Caco-2 (cell line): ENCODE results near the gene TGFB2. TPM values are rescaled to one million over a fixed set of nuclear protein-coding genes. Genes with fewer than 3 reads are reported as not detected.

Experiments used
- BruUV-seq: library from RNA; stranded (reverse); fragments of 400-500 nt; replicated peaks from 2 replicates; lab custom pipeline; 2021; lab: Mats Ljungman, UMichigan
- CTCF ChIA-PET: fragments of 300-600 bp; sonication (Branson Sonifier 250); formaldehyde crosslinking; loops from one replicate; lab custom pipeline; 2022; ENCODE audit warnings: antibody characterized with exemption; lab: Charles Lee
- POLR2A ChIA-PET: fragments of 300-600 bp; sonication (Branson Sonifier 250); formaldehyde crosslinking; loops from one replicate; lab custom pipeline; 2022; ENCODE audit warnings: antibody characterized with exemption; lab: Charles Lee
- DNase-seq, 2 experiments: peaks; one replicate each; pipeline versions ENCODE4 v3.0.0 to v3.0.0-alpha.2; 2020 to 2022
- H3K27me3 ChIP-seq: replicated peaks from 2 replicates; pipeline ENCODE4 v1.6.0; 2011; ENCODE audit warnings: low read length; ENCODE audit not compliant: control insufficient read depth, insufficient read depth
- H3K36me3 ChIP-seq: 2 replicates; pipeline ENCODE4 v1.5.1; 2011; ENCODE audit warnings: low read length; ENCODE audit not compliant: control insufficient read depth, insufficient read depth
- H3K4me1 ChIP-seq: fragments of 250-450 bp; sonication (Bioruptor Pico); 2 replicates; pipeline ENCODE4 v1.5.1; 2020; ENCODE audit warnings: mild to moderate bottlenecking
- H3K4me3 ChIP-seq: 2 replicates; pipeline ENCODE4 v1.5.1; 2011; ENCODE audit warnings: low read depth, mild to moderate bottlenecking, control low read depth, low read length
- H3K9me3 ChIP-seq: fragments of 250-450 bp; sonication (Bioruptor Pico); 2 replicates; pipeline ENCODE4 v1.5.1; 2020; ENCODE audit warnings: mild to moderate bottlenecking, moderate library complexity
- H3K27ac Mint-ChIP-seq: one replicate; pipeline ENCODE4 v1.8.0; 2022; ENCODE audit warnings: mixed read lengths; ENCODE audit not compliant: unreplicated experiment
- H3K27me3 Mint-ChIP-seq: one replicate; pipeline ENCODE4 v1.8.0; 2022; ENCODE audit warnings: mixed read lengths; ENCODE audit not compliant: insufficient read depth, unreplicated experiment
- H3K36me3 Mint-ChIP-seq: one replicate; pipeline ENCODE4 v1.8.0; 2022; ENCODE audit warnings: mild to moderate bottlenecking, mixed read lengths; ENCODE audit not compliant: insufficient read depth, unreplicated experiment
- H3K4me1 Mint-ChIP-seq: one replicate; pipeline ENCODE4 v1.8.0; 2022; ENCODE audit warnings: low read depth, mixed read lengths; ENCODE audit not compliant: unreplicated experiment
- H3K4me3 Mint-ChIP-seq: one replicate; pipeline ENCODE4 v1.8.0; 2022; ENCODE audit warnings: mild to moderate bottlenecking, moderate library complexity, mixed read lengths; ENCODE audit not compliant: unreplicated experiment
- H3K9me3 Mint-ChIP-seq: one replicate; pipeline ENCODE4 v1.8.0; 2022; ENCODE audit warnings: mixed read lengths; ENCODE audit not compliant: unreplicated experiment
- CTCF ChIP-seq, 2 experiments: fragments of 200-600 bp in 1 of 2; IDR thresholded peaks; 1 replicate in 1 of 2; 2 replicates in 1 of 2; pipeline versions ENCODE4 v1.5.1 to v1.8.0; 2011 to 2022; ENCODE audit warnings: antibody characterized with exemption in 1 of 2, control low read depth in 1 of 2, inconsistent platforms in 1 of 2, low read depth in 1 of 2, low read length in 1 of 2, mild to moderate bottlenecking in 1 of 2, moderate library complexity in 1 of 2; ENCODE audit not compliant: insufficient read depth in 1 of 2, severe bottlenecking in 1 of 2, unreplicated experiment in 1 of 2
- intact Hi-C: fragments of 100-400 bp; cut with micrococcal nuclease; formaldehyde crosslinking; loops from one replicate; pipeline ENCODE4 v1.10.0; 2022; ENCODE audit not compliant: unreplicated experiment
- total RNA-seq: library from RNA; stranded (reverse); gene quantifications from 2 replicates; pipeline ENCODE4 v1.2.3, GENCODE V29; 2022

Gene TGFB2
- total RNA-seq, 1 experiment from 2014 or later: 14.2 TPM

GRCh38 chr1:218349348-218350034, 4.4 kb downstream of the TGFB2 start:
- POLR2A ChIA-PET: no interaction called here
- TF ChIP-seq CTCF (IDR thresholded peaks at IDR 0.05; ENCODE audit: insufficient read depth in 1 of 2, low read depth in 1 of 2, low read length in 1 of 2, severe bottlenecking in 1 of 2, unreplicated experiment in 1 of 2): no peak
- intact Hi-C loops: loop anchor here (5.0 kb wide), 5 partner anchors 52 to 823 kb away; partner anchors contain the start of gene LYPLAL1
- peaks cover 32% of the 10 kb centered on the region for H3K36me3 Mint-ChIP-seq
- H3K4me3 Mint-ChIP-seq: no peak overlapping the region
- no peaks in the 10 kb centered on the region for H3K36me3 ChIP-seq
- no peaks in the 10 kb centered on the region for H3K9me3 Mint-ChIP-seq
- peaks cover 18% of the 10 kb centered on the region for H3K4me1 ChIP-seq
- no peak for DNase-seq
- H3K27me3 Mint-ChIP-seq: no peaks in the 10 kb centered on the region
- CTCF ChIA-PET: no interaction called here
- H3K9me3 ChIP-seq: no peaks in the 10 kb centered on the region
- no peaks in the 10 kb centered on the region for H3K27me3 ChIP-seq
- peaks cover 24% of the 10 kb centered on the region for H3K4me1 Mint-ChIP-seq
- no peak overlapping the region for H3K4me3 ChIP-seq
- H3K27ac Mint-ChIP-seq: no peak overlapping the region
- BruUV-seq: no TSS peak

GRCh38 chr1:218350035-218350525, 4.9 kb downstream of the TGFB2 start:
- no peaks in the 10 kb centered on the region for H3K27me3 Mint-ChIP-seq
- H3K36me3 Mint-ChIP-seq: peaks cover 37% of the 10 kb centered on the region
- ChIA-PET POLR2A (no interaction called here), CTCF (no interaction called here)
- no peak for DNase-seq
- no peak overlapping the region for H3K4me3 Mint-ChIP-seq
- intact Hi-C loops: no loop called here
- H3K9me3 Mint-ChIP-seq: no peaks in the 10 kb centered on the region
- no peaks in the 10 kb centered on the region for H3K27me3 ChIP-seq
- H3K4me1 ChIP-seq: peaks cover 16% of the 10 kb centered on the region
- peaks cover 24% of the 10 kb centered on the region for H3K4me1 Mint-ChIP-seq
- no peaks in the 10 kb centered on the region for H3K9me3 ChIP-seq
- no peaks in the 10 kb centered on the region for H3K36me3 ChIP-seq
- no TSS peak for BruUV-seq
- no peak for TF ChIP-seq CTCF (IDR thresholded peaks at IDR 0.05; ENCODE audit: insufficient read depth in 1 of 2, low read depth in 1 of 2, low read length in 1 of 2, severe bottlenecking in 1 of 2, unreplicated experiment in 1 of 2)
- no peak overlapping the region for H3K4me3 ChIP-seq
- no peak overlapping the region for H3K27ac Mint-ChIP-seq

GRCh38 chr1:218350801-218351266, 5.7 kb downstream of the TGFB2 start:
- BruUV-seq: no TSS peak
- H3K36me3 ChIP-seq: no peaks in the 10 kb centered on the region
- TF ChIP-seq CTCF (IDR thresholded peaks at IDR 0.05; ENCODE audit: insufficient read depth in 1 of 2, low read depth in 1 of 2, low read length in 1 of 2, severe bottlenecking in 1 of 2, unreplicated experiment in 1 of 2): no peak
- H3K36me3 Mint-ChIP-seq: peaks cover 41% of the 10 kb centered on the region
- H3K4me1 Mint-ChIP-seq: peaks cover 24% of the 10 kb centered on the region
- peaks cover 16% of the 10 kb centered on the region for H3K4me1 ChIP-seq
- H3K9me3 ChIP-seq: no peaks in the 10 kb centered on the region
- ChIA-PET CTCF (no interaction called here), POLR2A (no interaction called here)
- no peaks in the 10 kb centered on the region for H3K27me3 Mint-ChIP-seq
- no peak overlapping the region for H3K27ac Mint-ChIP-seq
- H3K4me3 ChIP-seq: no peak overlapping the region
- no peak overlapping the region for H3K4me3 Mint-ChIP-seq
- no peaks in the 10 kb centered on the region for H3K9me3 Mint-ChIP-seq
- intact Hi-C loops: no loop called here
- DNase-seq: no peak
- no peaks in the 10 kb centered on the region for H3K27me3 ChIP-seq
